H1 (cell line): Measurements from ENCODE around the gene LAPTM4A. TPM values are rescaled to one million over a fixed set of nuclear protein-coding genes. Genes with fewer than 3 reads are reported as not detected.

Experiments
- CTCF ChIA-PET: fragments of 300-600 bp; sonication (Branson Sonifier 250); formaldehyde crosslinking; loops from one replicate; lab custom pipeline; 2021; ENCODE audit not compliant: partially characterized antibody; lab: Charles Lee
- POLR2A ChIA-PET: fragments of 300-600 bp; sonication (Branson Sonifier 250); formaldehyde crosslinking; loops from one replicate; lab custom pipeline; 2021; ENCODE audit warnings: inconsistent platforms; ENCODE audit not compliant: partially characterized antibody; lab: Charles Lee
- DNase-seq, 2 experiments: peaks; one replicate each; pipeline versions ENCODE4 v3.0.0 to v3.0.0-alpha.2; 2010 to 2022; ENCODE audit warnings: low spot score in 2 of 2, low read depth in 1 of 2, mixed read lengths in 1 of 2
- FAIRE-seq: peaks from 2 replicates; lab custom pipeline; 2011; peaks lifted over from hg19 to GRCh38; lab: Jason Lieb, UNC
- H2AFZ ChIP-seq: 2 replicates; pipeline ENCODE4 v1.8.1; 2012; ENCODE audit warnings: low read length, inconsistent platforms
- H2AK5ac ChIP-seq: 2 replicates; pipeline ENCODE4 v1.6.1; 2013; ENCODE audit warnings: low read depth, low read length
- H2BK120ac ChIP-seq: replicated peaks from 2 replicates; pipeline ENCODE3; 2013; ENCODE audit warnings: low read depth, low read length, inconsistent platforms
- H2BK12ac ChIP-seq: 2 replicates; pipeline ENCODE4 v1.6.1; 2013; ENCODE audit warnings: low read depth, low read length
- H2BK15ac ChIP-seq: 2 replicates; pipeline ENCODE4 v1.6.1; 2013; ENCODE audit warnings: low read length
- H2BK20ac ChIP-seq: 2 replicates; pipeline ENCODE4 v1.6.1; 2013; ENCODE audit warnings: low read length
- H2BK5ac ChIP-seq: 2 replicates; pipeline ENCODE4 v1.6.1; 2013; ENCODE audit warnings: low read depth, low read length
- H3K14ac ChIP-seq: 2 replicates; pipeline ENCODE4 v1.6.1; 2013; ENCODE audit warnings: inconsistent platforms; ENCODE audit not compliant: insufficient read length
- H3K18ac ChIP-seq: 2 replicates; pipeline ENCODE4 v1.6.1; 2013; ENCODE audit warnings: low read length; ENCODE audit errors: extremely low read depth
- H3K23ac ChIP-seq: 2 replicates; pipeline ENCODE4 v1.6.1; 2013; ENCODE audit warnings: inconsistent platforms; ENCODE audit not compliant: insufficient read length
- H3K23me2 ChIP-seq: 2 replicates; pipeline ENCODE4 v1.6.1; 2013; ENCODE audit warnings: low read depth, low read length
- H3K27ac ChIP-seq: 2 replicates; pipeline ENCODE4 v1.6.1; 2011; ENCODE audit warnings: low read depth, low read length, inconsistent platforms
- H3K27me3 ChIP-seq, 4 experiments: replicated peaks in 1 of 4; 1 replicate in 1 of 4; 2 replicates in 3 of 4; pipeline versions ENCODE4 v1.6.1 to v1.8.1; 2011 to 2013; ENCODE audit warnings: low read length in 3 of 4, mild to moderate bottlenecking in 3 of 4, inconsistent platforms in 2 of 4, mixed read lengths in 2 of 4, moderate library complexity in 1 of 4; ENCODE audit not compliant: control insufficient read depth in 3 of 4, insufficient read depth in 3 of 4; ENCODE audit errors: extremely low read depth in 1 of 4
- H3K36me3 ChIP-seq, 4 experiments: 2 replicates each; pipeline versions ENCODE4 v1.6.1 to v1.8.1; 2011 to 2013; ENCODE audit warnings: mild to moderate bottlenecking in 4 of 4, low read length in 3 of 4, moderate library complexity in 2 of 4, control low read depth in 1 of 4, inconsistent platforms in 1 of 4; ENCODE audit not compliant: insufficient read depth in 4 of 4, control insufficient read depth in 2 of 4
- H3K4ac ChIP-seq: replicated peaks from 2 replicates; pipeline ENCODE3; 2013; ENCODE audit warnings: low read length, low read depth, mixed read lengths, inconsistent platforms; ENCODE audit not compliant: insufficient read length
- H3K4me1 ChIP-seq, 4 experiments: replicated peaks in 1 of 4; 1 replicate in 1 of 4; 2 replicates in 3 of 4; pipeline versions ENCODE4 v1.6.1 to v1.8.1; 2011 to 2013; ENCODE audit warnings: low read length in 3 of 4, inconsistent platforms in 2 of 4, mixed read lengths in 1 of 4; ENCODE audit not compliant: insufficient read depth in 4 of 4, control insufficient read depth in 3 of 4
- H3K4me2 ChIP-seq, 2 experiments: 2 replicates each; pipeline versions ENCODE4 v1.6.1 to v1.8.1; 2011 to 2013; ENCODE audit warnings: low read depth in 2 of 2, low read length in 2 of 2, control low read depth in 1 of 2, inconsistent platforms in 1 of 2, mild to moderate bottlenecking in 1 of 2; ENCODE audit not compliant: insufficient read depth in 1 of 2
- H3K4me3 ChIP-seq, 4 experiments: fragments of 200-600, 300-600 bp in 1 of 4; sonication (generic), shearing (Covaris generic), sonication (Bioruptor Twin) in 1 of 4; 2 replicates each; pipeline versions ENCODE4 v1.5.1 to v1.8.1; 2011 to 2016; ENCODE audit warnings: low read length in 4 of 4, low read depth in 3 of 4, control low read depth in 2 of 4, inconsistent platforms in 2 of 4, mild to moderate bottlenecking in 2 of 4, mixed read lengths in 1 of 4, moderate library complexity in 1 of 4; ENCODE audit not compliant: insufficient read depth in 2 of 4; ENCODE audit errors: extremely low read depth in 1 of 4
- H3K56ac ChIP-seq: replicated peaks from 2 replicates; pipeline ENCODE3; 2013; ENCODE audit warnings: low read depth, mild to moderate bottlenecking, mixed read lengths, low read length, inconsistent platforms; ENCODE audit not compliant: insufficient read length
- H3K79me1 ChIP-seq: 2 replicates; pipeline ENCODE4 v1.6.1; 2013; ENCODE audit warnings: low read depth, low read length, control low read depth
- H3K79me2 ChIP-seq, 2 experiments: 2 replicates each; pipeline versions ENCODE4 v1.6.1 to v1.8.1; 2012 to 2013; ENCODE audit warnings: low read length in 2 of 2, mild to moderate bottlenecking in 2 of 2, inconsistent platforms in 1 of 2; ENCODE audit not compliant: insufficient read depth in 2 of 2, control insufficient read depth in 1 of 2
- H3K9ac ChIP-seq, 4 experiments: replicated peaks in 1 of 4; 1 replicate in 1 of 4; 2 replicates in 3 of 4; pipeline versions ENCODE4 v1.6.1 to v1.8.1; 2011 to 2013; ENCODE audit warnings: low read depth in 3 of 4, low read length in 3 of 4, control low read depth in 2 of 4, mild to moderate bottlenecking in 2 of 4, moderate library complexity in 2 of 4, inconsistent platforms in 1 of 4; ENCODE audit errors: extremely low read depth in 1 of 4
- H3K9me3 ChIP-seq, 2 experiments: 2 replicates each; pipeline versions ENCODE4 v1.6.1 to v1.8.1; 2012 to 2013; ENCODE audit warnings: mild to moderate bottlenecking in 2 of 2, moderate library complexity in 2 of 2, control low read depth in 1 of 2, inconsistent platforms in 1 of 2, low read depth in 1 of 2, low read length in 1 of 2, mixed read lengths in 1 of 2; ENCODE audit not compliant: insufficient read depth in 2 of 2
- H4K20me1 ChIP-seq, 2 experiments: replicated peaks in 1 of 2; 2 replicates each; pipeline versions ENCODE3 to v1.8.1; 2011 to 2013; ENCODE audit warnings: inconsistent platforms in 2 of 2, low read length in 2 of 2, mild to moderate bottlenecking in 1 of 2; ENCODE audit not compliant: insufficient read depth in 2 of 2, control insufficient read depth in 1 of 2
- H4K5ac ChIP-seq: 2 replicates; pipeline ENCODE4 v1.6.1; 2013; ENCODE audit warnings: low read length, low read depth, mixed read lengths, inconsistent platforms; ENCODE audit not compliant: insufficient read length
- H4K8ac ChIP-seq: 2 replicates; pipeline ENCODE4 v1.8.0; 2013; ENCODE audit warnings: mild to moderate bottlenecking, moderate library complexity, low read length, inconsistent platforms; ENCODE audit not compliant: insufficient read depth; ENCODE audit errors: extremely low read depth
- H4K91ac ChIP-seq: replicated peaks from 2 replicates; pipeline ENCODE3; 2013; ENCODE audit warnings: low read length, mixed read lengths, inconsistent platforms; ENCODE audit not compliant: insufficient read length
- EGR1 ChIP-seq: IDR thresholded peaks from 2 replicates; pipeline ENCODE4 v1.6.1; 2011; ENCODE audit warnings: low read depth, low read length, borderline replicate concordance
- POLR2AphosphoS5 ChIP-seq: IDR thresholded peaks from 2 replicates; pipeline ENCODE4 v1.6.1; 2011; ENCODE audit warnings: low read depth, low read length
- RAD21 ChIP-seq, 2 experiments: IDR thresholded peaks in 1 of 2; conservative IDR thresholded peaks in 1 of 2; 2 replicates each; pipeline ENCODE4 v1.6.1; 2011; ENCODE audit warnings: low read depth in 2 of 2, low read length in 2 of 2, improper control_type of control experiment in 1 of 2, inconsistent platforms in 1 of 2, mild to moderate bottlenecking in 1 of 2, moderate library complexity in 1 of 2
- SRF ChIP-seq: IDR thresholded peaks from 2 replicates; pipeline ENCODE4 v1.6.1; 2011; ENCODE audit warnings: mild to moderate bottlenecking, low read depth, low read length, moderate library complexity
- TAF1 ChIP-seq: IDR thresholded peaks from 2 replicates; pipeline ENCODE4 v1.6.1; 2011; ENCODE audit warnings: mild to moderate bottlenecking, low read depth, low read length
- WGBS, 2 experiments: shearing (Covaris generic) in 1 of 2; methylation state at CpG; one replicate each; pipeline versions ENCODE4 v1.1.6 to v1.1.7; 2013 to 2015; ENCODE audit warnings: low lambda C conversion rate in 2 of 2, mixed read lengths in 2 of 2, inconsistent platforms in 1 of 2, low coverage in 1 of 2, missing lambda C conversion rate in 1 of 2; ENCODE audit not compliant: insufficient replicate concordance in 2 of 2, insufficient coverage in 1 of 2, insufficient read length in 1 of 2; ENCODE audit errors: extremely low coverage in 1 of 2, missing lambda C conversion rate in 1 of 2; 5-methylcytosine and 5-hydroxymethylcytosine counted together
- polyA plus RNA-seq, 7 experiments: library from polyadenylated mRNA; depleted of rRNA in 3 of 7; stranded (reverse) in 5 of 7; unstranded in 2 of 7; fragments of >200 nt in 5 of 7; fragments of 200-250 nt in 2 of 7; gene quantifications; 1 replicate in 5 of 7; 2 replicates in 1 of 7; 4 replicates in 1 of 7; pipeline versions ENCODE4 v1.2.1 to v1.2.3, GENCODE V29; 2011 to 2013; ENCODE audit warnings: missing spikeins in 2 of 7, mixed read lengths in 2 of 7
- total RNA-seq: library from RNA; stranded (reverse); fragmentation: NEBNext Ultra II Directional; extraction: Animal tissue kit (Norgen Biotek cat#: 25700); gene quantifications from 2 replicates; pipeline ENCODE4 v1.2.1, GENCODE V29; 2021
- TF ChIP-seq, protein P1 (sequence below): IDR thresholded peaks from 2 replicates; pipeline ENCODE4 v1.6.1; 2012; ENCODE audit warnings: inconsistent platforms

Gene LAPTM4A
- total and polyA plus RNA-seq, 2 of the 8 experiments (the other 6 are each of a cell fraction or from before 2014, with no cell fraction given) = 193 to 419 TPM

DNA sequence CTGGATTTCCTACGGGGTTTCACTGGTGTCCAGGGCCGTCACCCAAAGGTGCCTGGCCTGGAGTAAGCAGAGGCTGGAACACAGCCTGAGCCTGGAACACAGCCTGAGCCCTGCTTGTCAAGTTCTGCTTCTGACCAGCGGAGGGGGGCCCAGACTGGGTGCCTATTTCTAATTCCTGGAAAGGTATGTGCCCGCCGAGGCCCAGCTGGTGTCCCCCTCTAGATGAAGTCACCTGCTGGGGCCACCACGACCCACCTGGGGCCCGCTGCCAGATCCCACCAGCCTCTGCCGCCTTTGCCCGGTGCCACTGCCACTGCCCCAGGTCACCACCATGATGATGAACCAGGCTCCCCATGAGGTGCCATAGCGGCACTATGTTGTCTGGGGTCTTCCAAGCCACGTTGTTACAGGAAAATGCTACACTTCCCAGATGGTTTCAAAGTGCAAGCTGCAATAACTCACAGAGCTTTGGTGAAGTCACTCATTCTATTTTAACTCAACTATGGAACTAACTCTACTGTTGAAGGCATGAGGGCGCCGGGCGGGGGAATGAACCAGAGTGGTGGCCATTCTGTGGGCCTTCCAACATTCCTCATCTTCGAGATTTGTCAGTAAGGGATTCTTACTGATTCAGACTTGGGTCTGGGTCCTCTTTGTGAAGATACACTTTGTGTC lies 40.9 kb upstream of the LAPTM4A start:
- no peaks in the 10 kb centered on the region; the same call in 1 of the 2 replicates for H3K23me2 ChIP-seq
- H2AK5ac ChIP-seq = no peak overlapping the region
- H2BK15ac ChIP-seq = no peak overlapping the region
- H3K27ac ChIP-seq = no peak overlapping the region
- H4K5ac ChIP-seq = no peak overlapping the region
- H3K79me1 ChIP-seq = no peaks in the 10 kb centered on the region; the same call in 1 of the 2 replicates
- H3K9ac ChIP-seq = no peak overlapping the region
- H3K27me3 ChIP-seq = no peaks in the 10 kb centered on the region; a peak in 1 of 7 replicates
- H3K4ac ChIP-seq = no peak overlapping the region
- no peak overlapping the region for H2BK120ac ChIP-seq
- H2BK12ac ChIP-seq = no peak overlapping the region
- no peak overlapping the region for H3K4me3 ChIP-seq
- no peak overlapping the region for H3K18ac ChIP-seq
- H4K20me1 ChIP-seq = no peaks in the 10 kb centered on the region
- H3K14ac ChIP-seq = no peak overlapping the region
- no peak overlapping the region for H3K56ac ChIP-seq
- no peaks in the 10 kb centered on the region for H3K36me3 ChIP-seq
- POLR2A ChIA-PET = no interaction called here
- no peak overlapping the region for H3K4me2 ChIP-seq
- no peak overlapping the region for H2AFZ ChIP-seq
- H3K79me2 ChIP-seq = no peaks in the 10 kb centered on the region
- DNase-seq (no peak), FAIRE-seq (no peak)
- H3K4me1 ChIP-seq = peaks cover 3 to 10% (median 5%) of the 10 kb centered on the region in 4 experiments; a peak in 6 of 7 replicates
- no peak overlapping the region; the same call in 1 of the 2 replicates for H4K8ac ChIP-seq
- H3K23ac ChIP-seq = no peak overlapping the region
- no peak overlapping the region for H2BK5ac ChIP-seq
- no peaks in the 10 kb centered on the region for H3K9me3 ChIP-seq
- WGBS, 2 experiments = 94% methylated on average over 15 of the region's 15 CpGs; no CpG with 5 or more reads in 1 of the 2 experiments
- H2BK20ac ChIP-seq = no peak overlapping the region
- CTCF ChIA-PET = interaction anchor here (0.7 to 7.7 kb wide), 4 partner anchors 14 to 79 kb away, joined by 3 to 125 read pairs (median 4); partner anchors contain the start of gene MATN3
- no peak overlapping the region for H4K91ac ChIP-seq
- no peak for TF ChIP-seq POLR2AphosphoS5
- TF ChIP-seq RAD21 (IDR thresholded peaks at IDR 0.05 in 1 of 2, conservative IDR thresholded peaks at IDR 0.05 in 1 of 2; ENCODE audit: low read depth in 2 of 2, low read length in 2 of 2) = no peak
- no peak for TF ChIP-seq TAF1
- TF ChIP-seq, protein P1, sequence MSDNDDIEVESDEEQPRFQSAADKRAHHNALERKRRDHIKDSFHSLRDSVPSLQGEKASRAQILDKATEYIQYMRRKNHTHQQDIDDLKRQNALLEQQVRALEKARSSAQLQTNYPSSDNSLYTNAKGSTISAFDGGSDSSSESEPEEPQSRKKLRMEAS = no peak
- no peak for TF ChIP-seq SRF
- TF ChIP-seq EGR1 = no peak
